ENCODE measurements around the gene PRDM8.

PRDM8 gene

GRCh38 chr4:80155316-80155982 lies 41.9 kb upstream of the PRDM8 start:
- no peaks in the 10 kb centered on the region for H3K4me1 ChIP-seq (ENCODE audit: control insufficient read depth in 1 of 2, insufficient read depth in 1 of 2, low read depth in 1 of 2, low read length in 1 of 2)
- H3K4me3 ChIP-seq (ENCODE audit: low read depth in 1 of 2, low read length in 1 of 2), result no peak overlapping the region
- TF ChIP-seq CTCF (IDR thresholded peaks at IDR 0.05), result no peak
- H3K36me3 ChIP-seq, result no peaks in the 10 kb centered on the region
- H3K9me3 ChIP-seq, result no peaks in the 10 kb centered on the region
- H3K27ac ChIP-seq, result no peak overlapping the region
- no peaks in the 10 kb centered on the region for H3K27me3 ChIP-seq

GRCh38 chr4:80156410-80156809 lies 40.9 kb upstream of the PRDM8 start:
- no peak for TF ChIP-seq CTCF (IDR thresholded peaks at IDR 0.05)

GRCh38 chr4:80161413-80162058 lies 35.8 kb upstream of the PRDM8 start:
- Histone ChIP-seq H3K9me3 (no peaks in the 10 kb centered on the region), H3K36me3 (no peaks in the 10 kb centered on the region), H3K4me3 (ENCODE audit: low read depth in 1 of 2, low read length in 1 of 2) (no peak overlapping the region), H3K27ac (no peak overlapping the region), H3K4me1 (ENCODE audit: control insufficient read depth in 1 of 2, insufficient read depth in 1 of 2, low read depth in 1 of 2, low read length in 1 of 2) (no peaks in the 10 kb centered on the region), H3K27me3 (no peaks in the 10 kb centered on the region)
- TF ChIP-seq CTCF (IDR thresholded peaks at IDR 0.05), result no peak

More at GRCh38 chr4:80156410-80156809, 40.9 kb upstream of the PRDM8 start:
- no peaks in the 10 kb centered on the region for H3K4me1 ChIP-seq (ENCODE audit: control insufficient read depth in 1 of 2, insufficient read depth in 1 of 2, low read depth in 1 of 2, low read length in 1 of 2)
- H3K4me3 ChIP-seq (ENCODE audit: low read depth in 1 of 2, low read length in 1 of 2), result no peak overlapping the region
- H3K27me3 ChIP-seq, result no peaks in the 10 kb centered on the region
- no peaks in the 10 kb centered on the region for H3K36me3 ChIP-seq
- H3K9me3 ChIP-seq, result no peaks in the 10 kb centered on the region
- H3K27ac ChIP-seq, result no peak overlapping the region

- H3K9me3 ChIP-seq, result no peaks in the 10 kb centered on the region
- no peak for TF ChIP-seq CTCF (IDR thresholded peaks at IDR 0.05)
- no peaks in the 10 kb centered on the region for H3K27me3 ChIP-seq
- H3K4me3 ChIP-seq (ENCODE audit: low read depth in 1 of 2, low read length in 1 of 2), result no peak overlapping the region
- no peaks in the 10 kb centered on the region for H3K36me3 ChIP-seq
- H3K27ac ChIP-seq, result no peak overlapping the region
- H3K4me1 ChIP-seq (ENCODE audit: control insufficient read depth in 1 of 2, insufficient read depth in 1 of 2, low read depth in 1 of 2, low read length in 1 of 2), result no peaks in the 10 kb centered on the region
Measured at GRCh38 chr4:80162418-80162817, 34.9 kb upstream of the PRDM8 start.

GRCh38 chr4:80165855-80166254 lies 31.4 kb upstream of the PRDM8 start:
- Histone ChIP-seq H3K4me3 (ENCODE audit: low read depth in 1 of 2, low read length in 1 of 2) (no peak overlapping the region), H3K36me3 (no peaks in the 10 kb centered on the region), H3K27ac (no peak overlapping the region), H3K4me1 (ENCODE audit: control insufficient read depth in 1 of 2, insufficient read depth in 1 of 2, low read depth in 1 of 2, low read length in 1 of 2) (no peaks in the 10 kb centered on the region), H3K27me3 (no peaks in the 10 kb centered on the region), H3K9me3 (no peaks in the 10 kb centered on the region)
- TF ChIP-seq CTCF (IDR thresholded peaks at IDR 0.05), result no peak
